ENCODE data around the gene MUL1. TPM values are rescaled to one million over a fixed set of nuclear protein-coding genes. Genes with fewer than 3 reads are reported as not detected.

The MUL1 gene
- total and polyA plus RNA-seq, 2 of the 8 experiments (the other 6 are each of a cell fraction or from before 2014, with no cell fraction given), result 16.4 to 20.8 TPM

DNA sequence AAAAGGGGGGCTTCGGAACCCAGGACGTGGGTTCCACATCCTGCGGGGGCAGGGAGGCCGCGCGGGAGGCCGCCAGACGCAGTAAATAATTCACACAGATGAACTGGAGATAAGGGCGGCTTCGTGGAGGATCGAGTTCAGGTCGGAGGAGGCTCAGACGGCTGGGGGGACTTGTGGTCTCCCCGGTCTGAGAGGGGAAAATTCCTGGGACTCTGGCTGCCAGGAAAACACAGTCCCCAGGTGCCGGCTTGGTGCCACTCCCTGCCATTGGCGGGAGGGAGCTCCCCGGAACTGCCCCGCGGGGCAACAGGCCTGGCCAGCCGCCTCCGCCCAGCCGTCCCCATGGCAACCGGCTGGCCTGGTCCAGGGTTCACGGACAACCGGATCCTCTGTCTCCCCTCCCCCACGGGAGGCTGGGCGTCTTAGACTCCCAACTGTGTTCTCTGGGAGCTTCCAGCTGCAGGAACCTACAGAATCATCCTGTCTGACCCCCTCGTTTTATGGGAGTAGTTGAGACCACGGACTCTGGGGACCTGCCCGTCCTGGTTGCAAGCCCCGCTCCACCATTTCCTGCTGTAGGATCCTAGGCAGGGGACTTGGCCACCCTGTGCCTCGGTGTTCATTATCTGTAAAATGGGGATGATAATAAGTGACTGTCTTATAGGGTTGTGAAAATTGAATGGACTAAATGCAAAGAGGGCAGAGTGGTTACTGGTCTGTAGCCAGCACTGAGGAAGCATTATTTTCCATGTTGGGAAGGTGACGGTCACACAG is 31.5 kb downstream of the MUL1 start:
- H4K91ac ChIP-seq (replicated peaks; ENCODE audit: insufficient read length, low read length), result peak overlapping the region; percentile 26
- no peak overlapping the region for H4K5ac ChIP-seq (ENCODE audit: insufficient read length, low read depth, low read length)
- H3K14ac ChIP-seq (ENCODE audit: insufficient read length), result no peak overlapping the region
- peaks cover 8 to 22% (median 12%) of the 10 kb centered on the region in 4 experiments; a peak in 6 of 7 replicates for H3K4me1 ChIP-seq (replicated peaks in 1 of 4; ENCODE audit: control insufficient read depth in 3 of 4, insufficient read depth in 4 of 4, low read length in 3 of 4)
- no peaks in the 10 kb centered on the region for H3K9me3 ChIP-seq (ENCODE audit: insufficient read depth in 2 of 2, low read depth in 1 of 2, low read length in 1 of 2)
- H4K20me1 ChIP-seq (replicated peaks in 1 of 2; ENCODE audit: control insufficient read depth in 1 of 2, insufficient read depth in 2 of 2, low read length in 2 of 2), result peaks cover 0 to 1% of the 10 kb centered on the region in 2 experiments
- peak overlapping the region; percentile 60 for H3K4me2 ChIP-seq (ENCODE audit: insufficient read depth in 1 of 2, low read depth in 2 of 2, low read length in 2 of 2)
- H3K23ac ChIP-seq (ENCODE audit: insufficient read length), result no peak overlapping the region
- no peaks in the 10 kb centered on the region for H3K79me1 ChIP-seq (ENCODE audit: low read depth, low read length)
- H3K36me3 ChIP-seq (ENCODE audit: control insufficient read depth in 2 of 4, insufficient read depth in 4 of 4, low read length in 3 of 4), result no peaks in the 10 kb centered on the region
- H3K9ac ChIP-seq (replicated peaks in 1 of 4; ENCODE audit: extremely low read depth in 1 of 4, low read depth in 3 of 4, low read length in 3 of 4), result no peak overlapping the region
- H3K4ac ChIP-seq (replicated peaks; ENCODE audit: insufficient read length, low read depth, low read length), result no peak overlapping the region
- FAIRE-seq, result no peak
- H3K23me2 ChIP-seq (ENCODE audit: low read depth, low read length), result peaks cover 5% of the 10 kb centered on the region; the same call in 1 of the 2 replicates
- CTCF ChIA-PET (ENCODE audit: partially characterized antibody), result no interaction called here
- no peak overlapping the region for H3K27ac ChIP-seq (ENCODE audit: low read depth, low read length)
- peak overlapping the region in 2 of 4 experiments; percentile 2 to 50; a peak in 4 of 8 replicates for H3K4me3 ChIP-seq (ENCODE audit: extremely low read depth in 1 of 4, insufficient read depth in 2 of 4, low read depth in 3 of 4, low read length in 4 of 4)
- peak overlapping the region; percentile 7 for H4K8ac ChIP-seq (ENCODE audit: extremely low read depth, insufficient read depth, low read length)
- no peak overlapping the region for H2BK20ac ChIP-seq (ENCODE audit: low read length)
- no peaks in the 10 kb centered on the region for H3K79me2 ChIP-seq (ENCODE audit: control insufficient read depth in 1 of 2, insufficient read depth in 2 of 2, low read length in 2 of 2)
- H2BK5ac ChIP-seq (ENCODE audit: low read depth, low read length), result no peak overlapping the region; the same call in 1 of the 2 replicates
- no peak overlapping the region for H2BK12ac ChIP-seq (ENCODE audit: low read depth, low read length)
- no peak overlapping the region for H2BK120ac ChIP-seq (replicated peaks; ENCODE audit: low read depth, low read length)
- H3K18ac ChIP-seq (ENCODE audit: extremely low read depth, low read length), result no peak overlapping the region; the same call in 1 of the 2 replicates
- H2AK5ac ChIP-seq (ENCODE audit: low read depth, low read length), result no peak overlapping the region
- H3K27me3 ChIP-seq (replicated peaks in 1 of 4; ENCODE audit: control insufficient read depth in 3 of 4, extremely low read depth in 1 of 4, insufficient read depth in 3 of 4, low read length in 3 of 4), result peaks cover 0 to 14% (median 8%) of the 10 kb centered on the region in 4 experiments; a peak in 5 of 7 replicates
- peak in 1 of 2 experiments; percentile 80 for DNase-seq (ENCODE audit: low read depth in 1 of 2, low spot score in 2 of 2)
- no peak overlapping the region for H2AFZ ChIP-seq (ENCODE audit: low read length)
- WGBS, 2 experiments (ENCODE audit: extremely low coverage in 1 of 2, insufficient coverage in 1 of 2, insufficient read length in 1 of 2, insufficient replicate concordance in 2 of 2, low coverage in 1 of 2, low lambda C conversion rate in 2 of 2, missing lambda C conversion rate in 1 of 2), result 20% methylated on average over 33 of the region's 33 CpGs; no CpG with 5 or more reads in 1 of the 2 experiments
- H3K56ac ChIP-seq (replicated peaks; ENCODE audit: insufficient read length, low read depth, low read length), result no peak overlapping the region
- POLR2A ChIA-PET (ENCODE audit: partially characterized antibody), result interaction anchor here (1.0 to 1.6 kb wide), 2 partner anchors 8 to 9 kb away, joined by 4 to 6 read pairs; no protein-coding TSS in a partner anchor
- H2BK15ac ChIP-seq (ENCODE audit: low read length), result no peak overlapping the region
- TF ChIP-seq CTBP2 (IDR thresholded peaks at IDR 0.05; ENCODE audit: borderline replicate concordance, insufficient read depth, insufficient read length, low read length) (peak; percentile 71), EP300 (IDR thresholded peaks at IDR 0.05; ENCODE audit: borderline replicate concordance in 1 of 2, low read depth in 2 of 2, low read length in 2 of 2) (0 out of 3 replicates have a peak, but pooled peaks of 1 of the 2 experiments have one; percentile 12), GTF2F1 (IDR thresholded peaks at IDR 0.05; ENCODE audit: borderline replicate concordance, low read depth, low read length) (no peak), EGR1 (IDR thresholded peaks at IDR 0.05; ENCODE audit: borderline replicate concordance, low read depth, low read length) (no peak), RBBP5 (IDR thresholded peaks at IDR 0.05; ENCODE audit: borderline replicate concordance, low read depth, low read length) (peak; percentile 29; the same call in 1 of the 2 replicates), GABPA (IDR thresholded peaks at IDR 0.05; ENCODE audit: borderline replicate concordance, insufficient read depth, low read length) (peak; percentile 74; the same call in 1 of the 2 replicates), HDAC2 (IDR thresholded peaks at IDR 0.05; ENCODE audit: borderline replicate concordance in 1 of 2, low read depth in 2 of 2, low read length in 2 of 2) (peak in 1 of 2 experiments; percentile 98; a peak in 2 of 4 replicates), SP1 (IDR thresholded peaks at IDR 0.05; ENCODE audit: low read depth, low read length) (no peak), BRCA1 (IDR thresholded peaks at IDR 0.05; ENCODE audit: low read depth, low read length) (no peak), ASH2L (IDR thresholded peaks at IDR 0.05; ENCODE audit: low read length) (peak; percentile 60), KDM1A (IDR thresholded peaks at IDR 0.05; ENCODE audit: borderline replicate concordance, low read length) (peak; percentile 99)
